Body of pancreas (tissue), 4 donors: Measurements from ENCODE around the gene CEP83.

Source experiments
- CTCF ChIP-seq, 7 experiments: fragments of 450-650 bp in 4 of 7; fragments of 200-600 bp in 3 of 7; sonication (generic) in 3 of 7; IDR thresholded peaks; one replicate each; pipeline ENCODE4 v1.5.1; 2016 to 2019; ENCODE audit warnings: antibody characterized with exemption in 7 of 7
- POLR2A ChIP-seq, 3 donors: fragments of 450-650 bp; IDR thresholded peaks; one replicate each; pipeline ENCODE4 v1.6.1; 2016; ENCODE audit warnings: antibody characterized with exemption in 3 of 3, mild to moderate bottlenecking in 2 of 3

GRCh38 chr12:94397401-94397800, 62.3 kb downstream of the CEP83 start:
- TF ChIP-seq CTCF (IDR thresholded peaks at IDR 0.05) (no peak), POLR2A (IDR thresholded peaks at IDR 0.05) (no peak)
